ENCODE measurements around the gene F2.
"Not testable (repeated sequence)": the region's sequence is repeated elsewhere in the genome, so short reads cannot be mapped to it uniquely, and the experiment has no call there.

F2 gene

GRCh38 chr11:46719048-46719542 lies at the start of gene F2:
TSS of gene F2 (plus strand) at chr11:46719213. CDS start at chr11:46719236, 23 bp downstream.
- no peak for DNase-seq

GRCh38 chr11:46669711-46670139 lies 49.3 kb upstream of the F2 start:
- peak in 1 of 56 donors; percentile 15 for DNase-seq

GRCh38 chr11:46670521-46670920 lies 48.5 kb upstream of the F2 start:
- DNase-seq = not testable (repeated sequence)

GRCh38 chr11:46671958-46672315 lies 47.1 kb upstream of the F2 start:
- no peak for DNase-seq

- no peak for DNase-seq
These were observed 46.6 kb upstream of the F2 start for GRCh38 chr11:46672381-46672839.

- no peak for DNase-seq
These were observed 45.1 kb upstream of the F2 start for GRCh38 chr11:46673713-46674462.

GRCh38 chr11:46674463-46675287 lies 44.3 kb upstream of the F2 start:
- DNase-seq = no peak

GRCh38 chr11:46675288-46675851 lies 43.6 kb upstream of the F2 start:
- peak in 22 of 56 donors; percentile 30 to 75 (median 50) for DNase-seq

GRCh38 chr11:46675949-46676348 lies 43.1 kb upstream of the F2 start:
- no peak for DNase-seq

GRCh38 chr11:46676436-46677158 lies 42.4 kb upstream of the F2 start:
- peak in 2 of 56 donors; percentile 23 to 33 for DNase-seq

- no peak for DNase-seq
These were observed 41.8 kb upstream of the F2 start for GRCh38 chr11:46677169-46677568.

GRCh38 chr11:46677991-46678740 lies 40.8 kb upstream of the F2 start:
- DNase-seq = no peak

- no peak for DNase-seq
These were observed 40.3 kb upstream of the F2 start for GRCh38 chr11:46678741-46679130.

GRCh38 chr11:46679241-46680163 lies 39.5 kb upstream of the F2 start:
- no peak for DNase-seq

- no peak for DNase-seq
These were observed 38.8 kb upstream of the F2 start for GRCh38 chr11:46680164-46680760.

- DNase-seq = no peak
These were observed 38.2 kb upstream of the F2 start for GRCh38 chr11:46680815-46681214.

GRCh38 chr11:46681814-46682213 lies 37.2 kb upstream of the F2 start:
- DNase-seq = no peak

- no peak for DNase-seq
These were observed 36.0 kb upstream of the F2 start for GRCh38 chr11:46682773-46683752.

All from amygdala (tissue), 56 donors.